Anterior cingulate cortex (tissue), 58 donors: ENCODE measurements around the gene UAP1L1.
"Not testable (repeated sequence)": the region's sequence is repeated elsewhere in the genome, so short reads cannot be mapped to it uniquely, and the experiment has no call there.

Source experiments
- DNase-seq, 58 donors: peaks; one replicate each; lab custom pipeline; 2025; lab: John Stamatoyannopoulos, UW

The UAP1L1 gene

GRCh38 chr9:137111788-137112563 lies 34.7 kb downstream of the UAP1L1 start:
- no peak for DNase-seq

- DNase-seq, result no peak
Measured at GRCh38 chr9:137112564-137113384, 35.5 kb downstream of the UAP1L1 start.

- no peak for DNase-seq
Measured at GRCh38 chr9:137113385-137114159, 36.3 kb downstream of the UAP1L1 start.

GRCh38 chr9:137114220-137114612 lies 36.9 kb downstream of the UAP1L1 start:
- peak in 1 of 58 donors; percentile 78 for DNase-seq

GRCh38 chr9:137114613-137115393 lies 37.5 kb downstream of the UAP1L1 start, which contains the start of gene DPP7:
DPP7 (minus strand) TSS chr9:137114733; CDS start chr9:137114713, 20 bp downstream.
- peak in 52 of 58 donors; percentile 22 to 81 (median 63) for DNase-seq

GRCh38 chr9:137115394-137116026 lies 38.2 kb downstream of the UAP1L1 start:
- no peak for DNase-seq

GRCh38 chr9:137116027-137116507 lies 38.8 kb downstream of the UAP1L1 start:
- peak in 1 of 58 donors; percentile 7 for DNase-seq

GRCh38 chr9:137116728-137117127 lies 39.4 kb downstream of the UAP1L1 start:
- DNase-seq, result peak in 9 of 58 donors; percentile 18 to 83 (median 42)

- no peak for DNase-seq
Measured at GRCh38 chr9:137117269-137117731, 40.0 kb downstream of the UAP1L1 start.

GRCh38 chr9:137118092-137118603 lies 40.8 kb downstream of the UAP1L1 start:
- DNase-seq, result not testable (repeated sequence)

GRCh38 chr9:137121927-137122795 lies 44.8 kb downstream of the UAP1L1 start:
- not testable (repeated sequence) for DNase-seq

- DNase-seq, result not testable (repeated sequence)
Measured at GRCh38 chr9:137122796-137123467, 45.6 kb downstream of the UAP1L1 start.

- no peak for DNase-seq
Measured at GRCh38 chr9:137123468-137123837, 46.1 kb downstream of the UAP1L1 start.

GRCh38 chr9:137123952-137124462 lies 46.7 kb downstream of the UAP1L1 start:
- not testable (repeated sequence) for DNase-seq

- DNase-seq, result no peak
Measured at GRCh38 chr9:137126786-137127185, 49.5 kb downstream of the UAP1L1 start.

GRCh38 chr9:137127301-137128157 lies 50.2 kb downstream of the UAP1L1 start:
- peak in 1 of 58 donors; percentile 32 for DNase-seq
